Stimulated activated CD8-positive, alpha-beta memory T cell treated with anti-CD3 and anti-CD28 coated beads, Interleukin-12 subunit alpha, Interleukin-12 subunit beta, amount 100 ng/mL, for 1 hour (primary cell): ENCODE results near the gene ZMAT3.
"Not testable (repeated sequence)": the region's sequence is repeated elsewhere in the genome, so short reads cannot be mapped to it uniquely, and the experiment has no call there.

Experiments used
- DNase-seq: peaks from one replicate; pipeline ENCODE4 v3.0.0-alpha.2; 2020; ENCODE audit warnings: low read depth

ZMAT3 gene

DNA sequence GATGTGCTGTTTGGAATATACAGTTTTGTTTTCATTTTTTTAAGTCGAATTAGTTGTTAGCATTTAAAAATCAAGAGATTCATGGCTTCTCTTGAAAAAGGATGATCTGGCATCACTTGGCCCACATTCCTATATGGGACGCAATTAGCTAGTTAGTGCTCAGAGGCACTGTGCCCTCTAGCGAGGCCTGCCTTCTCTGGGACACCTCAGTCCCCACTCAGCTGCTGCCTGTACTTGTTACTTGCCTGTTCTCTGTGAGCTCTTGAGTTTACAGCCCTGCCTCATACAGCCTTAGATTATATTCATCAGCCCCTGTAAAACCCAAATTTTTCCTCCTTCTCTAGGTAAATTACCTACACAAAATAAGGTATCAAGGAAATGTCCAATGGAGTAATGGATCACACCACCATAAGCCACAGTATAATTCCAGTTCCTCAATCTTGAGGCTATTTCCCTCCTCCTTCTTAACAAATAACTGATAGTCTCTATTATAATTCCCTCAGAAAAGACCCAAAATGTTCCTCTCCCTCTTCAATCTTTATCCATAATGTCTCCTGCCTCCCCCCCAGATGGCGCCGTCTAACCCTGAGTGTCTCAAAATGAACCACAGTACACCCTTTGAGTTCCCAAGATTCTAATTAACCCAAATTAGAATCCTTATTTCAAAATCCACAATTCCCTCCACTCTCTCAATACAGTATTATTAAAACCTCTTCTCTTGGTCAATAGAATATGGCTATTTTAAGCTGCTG lies 2.7 kb downstream of the ZMAT3 start:
- no peak for DNase-seq

DNA sequence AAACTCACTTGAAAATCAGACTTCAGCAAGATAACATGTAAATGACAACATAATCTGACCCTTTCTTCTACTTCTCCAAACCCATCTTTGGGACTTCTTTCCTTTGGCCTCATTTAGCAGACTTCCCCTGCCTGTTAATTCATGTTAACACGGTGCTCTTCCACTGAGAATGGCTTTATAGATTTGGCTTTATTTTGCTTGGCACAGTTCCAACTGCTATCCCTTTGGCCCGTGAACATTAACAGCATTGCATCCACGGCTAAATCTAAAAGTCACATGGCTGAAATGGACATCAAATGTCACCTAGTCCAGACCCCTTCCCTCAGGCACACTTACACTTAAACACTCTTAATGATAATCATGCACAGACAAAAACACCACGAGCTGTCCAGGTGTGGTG lies 3.8 kb downstream of the ZMAT3 start:
- DNase-seq: no peak

DNA sequence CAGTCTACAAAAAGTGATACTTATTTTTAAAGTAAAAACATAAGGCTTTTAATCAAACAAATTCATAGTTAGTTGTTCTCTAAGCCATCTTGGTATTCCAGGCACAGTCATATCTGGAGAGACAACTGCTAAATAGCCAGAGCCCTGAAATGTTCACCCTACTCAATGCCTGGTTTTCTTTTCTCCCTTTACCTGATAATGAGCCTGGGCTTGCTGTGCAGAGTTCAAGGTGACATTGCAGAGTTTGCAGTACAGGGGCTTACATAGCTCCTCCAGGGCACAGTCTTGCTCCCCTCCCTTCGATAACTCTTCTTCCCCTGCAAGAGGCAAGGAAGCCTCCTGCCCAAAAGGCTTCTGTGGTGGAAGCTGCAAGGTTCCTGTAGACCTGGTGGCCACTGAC lies 4.3 kb downstream of the ZMAT3 start:
- no peak for DNase-seq

DNA sequence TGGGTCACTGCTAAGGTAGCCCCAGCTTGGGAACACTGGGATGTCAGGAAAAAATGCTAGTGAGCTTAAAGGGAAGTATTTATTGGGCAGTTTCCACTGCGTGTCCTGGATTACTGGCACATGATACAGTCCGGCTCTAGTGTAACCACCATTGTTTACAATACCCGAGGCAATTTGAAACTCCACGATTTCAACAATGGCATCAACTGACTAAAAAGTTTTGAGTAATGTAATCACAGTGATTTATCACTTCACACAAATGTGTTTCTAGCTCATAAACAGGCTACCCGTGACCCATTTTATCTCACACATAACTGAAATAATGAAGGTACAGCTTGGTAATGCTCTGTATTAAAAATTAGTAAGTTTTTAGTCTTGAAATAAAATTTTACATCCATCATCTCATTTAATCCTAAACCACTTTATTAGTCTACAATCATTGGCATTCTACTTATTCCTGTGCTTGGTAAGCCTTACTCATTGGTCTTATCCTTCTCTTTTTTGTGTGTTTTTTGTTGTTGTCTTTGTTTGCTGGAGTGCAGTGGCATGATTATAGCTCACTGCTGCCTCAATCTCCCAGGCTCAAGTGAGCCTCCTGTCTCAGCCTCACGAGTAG lies 7.6 kb downstream of the ZMAT3 start:
- DNase-seq: no peak

DNA sequence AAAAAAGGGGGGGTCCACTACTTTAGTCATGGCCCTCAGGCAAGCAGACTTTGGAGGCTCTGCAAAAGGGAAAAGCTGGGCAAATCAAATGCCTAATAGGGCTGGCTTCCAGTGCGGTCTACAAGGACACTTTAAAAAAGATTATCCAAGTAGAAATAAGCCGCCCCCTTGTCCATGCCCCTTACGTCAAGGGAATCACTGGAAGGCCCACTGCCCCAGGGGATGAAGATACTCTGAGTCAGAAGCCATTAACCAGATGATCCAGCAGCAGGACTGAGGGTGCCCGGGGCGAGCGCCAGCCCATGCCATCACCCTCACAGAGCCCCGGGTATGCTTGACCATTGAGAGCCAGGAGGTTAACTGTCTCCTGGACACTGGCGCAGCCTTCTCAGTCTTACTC lies 15.3 kb downstream of the ZMAT3 start:
- DNase-seq: no peak

DNA sequence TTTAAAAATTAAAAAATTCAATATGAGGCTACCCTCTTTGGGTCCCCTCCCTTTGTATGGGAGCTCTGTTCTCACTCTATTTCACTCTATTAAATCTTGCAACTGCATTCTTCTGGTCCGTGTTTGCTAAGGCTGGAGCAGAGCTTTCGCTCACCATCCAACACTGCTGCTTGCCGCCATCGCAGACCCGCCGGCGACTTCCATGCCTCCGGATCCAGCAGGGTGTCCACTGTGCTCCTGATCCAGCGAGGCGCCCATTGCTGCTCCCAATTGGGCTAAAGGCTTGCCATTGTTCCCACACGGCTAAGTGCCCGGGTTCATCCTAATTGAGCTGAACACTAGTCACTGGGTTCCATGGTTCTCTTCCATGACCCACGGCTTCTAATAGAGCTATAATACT lies 17.0 kb downstream of the ZMAT3 start:
- DNase-seq: not testable (repeated sequence)

DNA sequence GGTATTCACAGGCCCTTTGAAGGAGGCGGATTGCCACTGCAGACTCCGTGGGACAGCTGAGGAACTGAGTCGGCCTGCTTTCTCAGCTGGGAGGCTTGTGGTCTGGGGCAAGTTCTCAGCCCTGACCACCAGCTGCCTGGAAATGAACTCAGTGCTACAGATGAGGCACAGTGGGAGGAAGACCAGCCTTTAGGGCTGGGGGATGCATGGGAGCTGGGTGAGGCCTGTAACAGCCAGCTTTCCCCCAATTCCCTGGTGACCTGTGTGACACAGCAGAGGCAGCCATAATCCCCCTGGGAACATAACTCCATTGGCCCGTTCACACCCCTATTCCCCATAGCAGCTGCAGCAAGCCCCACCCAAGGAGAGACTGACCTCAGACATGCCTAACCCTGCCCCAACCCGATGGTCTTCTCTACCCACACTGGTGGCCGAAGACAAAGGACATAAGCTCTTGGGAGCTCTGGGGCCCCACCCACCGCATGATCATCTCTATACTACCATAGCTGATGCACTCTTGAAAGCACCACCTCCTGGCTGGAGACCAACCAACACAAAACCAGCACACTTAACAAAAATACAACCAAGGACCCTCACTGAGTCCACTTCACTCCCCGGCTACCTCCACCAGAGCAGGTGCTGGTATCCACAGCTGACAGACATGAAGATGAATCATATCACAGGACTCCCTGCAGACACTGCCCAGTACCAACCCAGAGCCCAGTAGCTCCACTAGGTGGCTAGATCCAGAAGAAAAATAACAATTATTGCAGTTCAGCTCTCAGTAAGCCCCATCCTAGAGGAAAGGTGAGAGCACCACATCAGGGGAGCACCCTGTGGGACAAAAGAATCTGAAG lies 24.9 kb downstream of the ZMAT3 start:
- DNase-seq: no peak

DNA sequence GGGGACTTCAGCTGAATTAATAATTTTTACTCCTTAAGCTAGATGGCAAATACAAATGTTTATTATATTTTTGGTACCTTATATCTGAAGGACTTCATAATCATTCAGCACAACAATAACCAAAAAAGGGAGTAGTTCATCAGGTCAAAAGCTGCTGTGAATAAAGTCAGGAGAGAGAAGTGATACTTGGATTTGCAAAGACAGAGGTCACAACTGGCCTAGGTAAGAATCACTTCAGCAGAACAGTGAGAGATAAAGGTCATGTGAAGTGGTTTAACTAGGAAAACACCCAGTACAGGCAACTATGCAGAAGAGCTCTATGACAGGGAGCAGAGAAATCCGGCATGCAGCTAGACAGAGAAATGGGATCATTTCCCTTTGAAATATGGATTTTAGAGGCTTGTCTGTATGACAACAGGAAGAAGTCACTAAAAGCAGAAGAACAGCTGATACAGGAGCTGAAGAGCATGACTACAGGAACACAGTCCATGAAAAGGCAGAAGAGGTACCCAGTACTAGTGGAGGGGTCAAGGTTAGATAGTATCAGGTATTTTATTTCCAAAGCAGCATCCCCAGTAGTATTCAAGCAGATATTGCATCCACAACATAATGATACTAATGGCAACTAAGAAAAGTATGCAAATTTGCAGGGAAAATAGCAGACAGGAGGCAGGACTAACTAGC lies 25.7 kb downstream of the ZMAT3 start:
- no peak for DNase-seq

DNA sequence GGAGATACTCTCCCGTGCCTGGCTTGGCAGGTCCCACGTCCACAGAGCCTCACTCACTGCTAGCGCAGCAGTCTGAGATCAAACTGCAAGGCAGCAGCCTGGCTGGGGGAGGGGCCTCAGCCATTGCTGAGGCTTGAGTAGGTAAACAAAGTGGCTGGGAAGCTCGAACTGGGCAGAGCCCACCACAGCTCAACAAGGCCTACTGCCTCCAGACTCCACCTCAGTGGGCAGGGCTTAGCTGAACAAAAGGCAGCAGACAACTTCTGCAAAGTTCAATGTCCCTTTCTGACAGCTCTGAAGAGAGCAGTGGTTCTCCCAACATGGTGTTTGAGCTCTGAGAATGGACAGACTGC lies 32.7 kb downstream of the ZMAT3 start:
- DNase-seq: not testable (repeated sequence)

DNA sequence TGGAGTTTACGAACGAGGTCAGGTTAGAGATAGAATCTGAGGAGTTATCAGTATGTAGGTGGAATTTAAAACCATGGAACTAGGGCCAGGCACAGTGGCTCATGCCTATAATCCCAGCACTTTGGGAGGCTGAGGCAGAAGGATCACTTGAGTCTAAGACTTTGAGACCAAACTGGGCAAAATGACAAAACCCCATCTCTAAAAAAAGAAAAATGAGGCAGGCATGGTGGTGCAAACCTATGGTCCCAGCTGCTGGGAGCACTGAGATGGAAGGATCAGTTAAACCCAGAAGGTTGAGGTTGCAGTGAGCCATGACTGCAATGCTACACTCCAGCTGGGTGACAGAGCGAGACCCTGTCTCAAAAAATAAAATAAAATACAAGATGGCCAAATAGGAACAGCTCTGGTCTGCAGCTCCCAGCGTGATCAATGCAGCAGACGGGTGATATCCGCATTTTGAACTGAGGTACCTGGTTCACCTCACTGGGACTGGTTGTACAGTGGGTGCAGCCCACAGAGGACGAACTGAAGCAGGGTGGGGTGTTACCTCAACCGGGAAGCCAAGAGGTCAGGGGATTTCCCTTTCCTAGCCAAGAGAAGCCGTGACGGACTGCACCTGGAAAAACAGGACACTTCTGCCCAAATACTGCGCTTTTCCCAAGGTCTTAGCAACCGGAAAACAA lies 33.3 kb downstream of the ZMAT3 start:
- DNase-seq: no peak

DNA sequence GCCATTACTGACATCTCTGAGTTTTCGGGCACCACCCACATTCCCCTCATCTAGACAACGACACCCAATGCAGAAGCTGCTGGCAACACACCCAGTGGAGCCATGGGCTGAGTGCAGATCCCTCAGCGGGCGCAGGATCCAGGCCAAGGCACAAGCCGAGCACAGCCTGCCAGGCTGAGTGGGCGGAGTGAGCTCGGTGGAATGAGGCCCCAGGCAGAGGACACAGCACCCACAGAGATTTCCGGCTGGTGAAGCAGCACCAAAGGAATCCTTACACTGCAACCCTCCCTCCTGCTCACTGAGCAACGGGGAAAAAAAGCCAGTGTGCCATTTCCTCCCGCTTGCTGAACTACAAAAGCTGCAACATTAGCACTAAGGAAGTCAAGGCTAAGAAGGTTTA lies 34.3 kb downstream of the ZMAT3 start:
- no peak for DNase-seq

DNA sequence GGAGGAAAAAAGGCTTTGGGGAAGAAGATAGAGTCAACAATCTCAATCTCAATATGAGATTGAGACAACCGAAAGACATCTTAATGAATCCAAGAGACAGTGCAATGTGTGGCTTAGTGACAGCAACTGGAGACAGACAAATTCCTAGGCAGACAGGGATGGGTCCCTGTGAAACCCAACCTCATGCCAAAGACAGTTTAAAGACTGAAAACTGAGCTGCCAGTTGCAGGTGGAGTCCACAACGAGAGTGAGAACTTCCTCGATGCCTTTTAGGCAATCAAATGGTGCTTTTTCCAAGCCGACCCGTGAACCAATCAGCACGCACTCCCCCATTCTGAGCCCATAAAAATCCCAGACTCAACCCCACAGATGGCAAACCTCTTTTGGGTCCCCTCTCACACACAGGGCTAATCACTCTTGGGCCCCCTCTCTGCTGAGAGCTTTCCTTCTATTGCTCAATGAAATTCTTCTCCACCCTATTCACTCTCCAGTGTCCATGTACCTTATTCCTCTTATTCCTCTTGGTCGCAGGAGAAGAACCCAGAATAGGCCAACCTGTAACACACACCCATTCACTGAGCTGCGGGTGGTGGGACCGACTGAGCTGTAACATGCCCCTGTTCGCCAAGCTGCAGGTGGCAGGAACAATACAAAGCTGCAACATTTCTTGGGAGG lies 34.8 kb downstream of the ZMAT3 start:
- no peak for DNase-seq

DNA sequence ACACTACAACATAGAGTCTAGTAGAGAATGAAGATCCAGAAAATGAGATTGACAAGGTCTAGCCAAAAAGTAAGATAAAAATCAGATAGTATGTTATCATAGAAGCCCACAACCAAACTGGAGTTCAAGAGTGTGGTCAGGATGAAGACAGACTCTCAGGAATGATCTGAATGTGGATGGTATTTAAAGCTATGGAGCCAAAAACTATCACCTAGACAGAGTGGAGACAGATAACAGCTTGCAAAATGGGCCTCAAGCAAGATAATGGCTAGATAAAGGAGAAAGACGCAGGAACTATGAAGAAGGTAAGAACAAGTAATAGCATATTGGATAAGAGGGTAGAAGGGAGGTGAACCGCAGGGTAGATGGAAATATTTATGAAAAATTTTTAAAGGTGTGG lies 35.4 kb downstream of the ZMAT3 start:
- DNase-seq: no peak

DNA sequence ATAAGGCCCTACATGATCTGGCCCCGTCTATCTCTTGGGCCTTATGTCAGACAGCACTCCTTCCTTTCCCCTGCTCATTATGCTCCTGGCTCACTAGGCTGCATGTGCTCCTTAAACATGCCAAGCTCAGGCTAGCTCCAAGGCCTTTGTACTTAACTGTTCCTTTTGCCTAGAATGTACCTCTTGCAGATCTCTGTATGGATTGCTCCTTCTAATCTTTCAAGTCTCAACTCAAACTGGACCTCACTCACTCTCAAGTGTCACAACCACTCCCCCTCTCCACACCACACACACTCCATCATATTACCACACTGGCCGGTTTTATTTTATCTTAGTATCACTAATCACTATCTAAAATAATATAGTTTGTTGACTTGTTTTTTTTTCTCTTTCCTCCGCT lies 36.4 kb downstream of the ZMAT3 start:
- no peak for DNase-seq

DNA sequence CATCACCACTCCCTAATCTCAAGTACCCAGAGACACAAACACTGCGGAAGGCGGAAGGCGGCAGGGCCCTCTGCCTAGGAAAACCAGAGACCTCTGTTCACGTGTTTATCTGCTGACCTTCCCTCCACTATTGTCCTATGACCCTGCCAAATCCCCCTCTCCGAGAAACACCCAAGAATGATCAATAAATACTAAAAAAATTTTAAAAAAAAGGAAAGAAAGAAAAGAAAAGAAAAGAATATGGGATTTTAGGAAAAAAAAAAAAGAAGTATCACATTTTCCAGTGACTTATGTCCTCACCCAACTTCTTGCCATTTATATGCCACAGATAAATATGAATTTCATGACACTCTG lies 38.3 kb downstream of the ZMAT3 start:
- not testable (repeated sequence) for DNase-seq

DNA sequence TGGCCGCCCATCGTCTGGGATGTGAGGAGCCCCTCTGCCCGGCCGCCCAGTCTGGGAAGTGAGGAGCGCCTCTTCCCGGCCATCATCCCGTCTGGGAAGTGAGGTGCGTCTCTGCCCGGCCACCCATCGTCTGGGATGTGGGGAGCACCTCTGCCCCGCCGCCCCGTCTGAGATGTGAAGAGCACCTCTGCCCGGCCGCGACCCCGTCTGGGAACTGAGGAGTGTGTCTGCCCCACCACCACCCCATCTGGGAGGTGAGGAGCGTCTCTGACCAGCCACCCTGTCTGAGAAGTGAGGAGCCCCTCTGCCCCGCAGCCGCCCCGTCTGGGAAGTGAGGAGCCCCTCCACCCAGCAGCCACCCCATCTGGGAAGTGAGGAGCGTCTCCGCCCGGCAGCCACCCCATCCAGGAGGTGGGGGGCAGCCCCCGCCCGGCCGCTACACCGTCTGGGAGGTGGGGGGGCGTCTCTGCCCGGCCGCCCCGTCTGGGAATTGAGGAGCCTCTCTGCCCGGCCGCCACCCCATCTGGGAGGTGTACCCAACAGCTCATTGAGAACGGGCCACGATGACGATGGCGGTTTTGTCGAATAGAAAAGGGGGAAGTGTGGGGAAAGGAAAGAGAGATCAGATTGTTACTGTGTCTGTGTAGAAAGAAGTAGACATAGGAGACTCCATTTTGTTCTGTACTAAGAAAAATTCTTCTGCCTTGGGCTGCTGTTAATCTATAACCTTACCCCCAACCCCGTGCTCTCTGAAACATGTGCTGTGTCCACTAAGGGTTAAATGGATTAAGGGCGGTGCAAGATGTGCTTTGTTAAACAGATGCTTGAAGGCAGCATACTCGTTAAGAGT lies 38.9 kb downstream of the ZMAT3 start:
- not testable (repeated sequence) for DNase-seq

DNA sequence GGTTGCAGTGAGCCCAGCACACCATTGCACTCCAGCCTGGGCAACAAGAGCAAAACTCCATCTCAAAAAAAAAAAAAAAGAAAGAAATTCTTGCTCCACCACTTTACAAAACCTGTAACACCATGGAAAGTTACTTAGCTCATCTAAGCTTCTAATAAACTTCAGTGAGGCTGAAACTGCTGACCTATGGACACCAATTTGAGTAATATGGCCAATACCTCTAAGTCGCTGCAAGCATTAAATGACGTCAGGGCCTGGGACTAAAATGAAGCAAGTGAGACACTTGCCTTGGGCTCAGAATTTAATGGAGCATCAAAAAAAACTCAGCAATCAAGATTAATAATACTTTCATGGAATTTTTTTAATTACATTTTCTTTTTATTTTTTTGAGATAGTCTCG lies 42.5 kb downstream of the ZMAT3 start:
- no peak for DNase-seq

DNA sequence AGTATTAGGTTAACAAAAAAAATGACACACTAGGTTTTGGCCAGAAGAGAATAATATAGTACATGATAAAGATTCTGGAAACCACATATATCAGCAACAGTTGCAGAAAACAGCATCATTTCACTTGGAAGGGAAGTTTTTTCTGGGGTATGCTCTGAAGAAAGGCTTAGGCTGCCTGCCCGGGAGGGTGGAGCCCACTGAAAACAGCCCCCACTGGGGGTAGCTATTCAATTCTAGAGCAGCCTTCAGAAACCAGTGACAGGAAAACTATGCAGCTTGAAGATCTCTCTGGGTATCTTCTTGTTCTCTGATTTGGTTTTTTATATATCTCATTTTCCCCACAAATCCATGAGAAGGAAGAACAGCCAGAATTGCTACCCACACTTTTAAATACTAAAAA lies 43.2 kb downstream of the ZMAT3 start:
- DNase-seq: no peak

DNA sequence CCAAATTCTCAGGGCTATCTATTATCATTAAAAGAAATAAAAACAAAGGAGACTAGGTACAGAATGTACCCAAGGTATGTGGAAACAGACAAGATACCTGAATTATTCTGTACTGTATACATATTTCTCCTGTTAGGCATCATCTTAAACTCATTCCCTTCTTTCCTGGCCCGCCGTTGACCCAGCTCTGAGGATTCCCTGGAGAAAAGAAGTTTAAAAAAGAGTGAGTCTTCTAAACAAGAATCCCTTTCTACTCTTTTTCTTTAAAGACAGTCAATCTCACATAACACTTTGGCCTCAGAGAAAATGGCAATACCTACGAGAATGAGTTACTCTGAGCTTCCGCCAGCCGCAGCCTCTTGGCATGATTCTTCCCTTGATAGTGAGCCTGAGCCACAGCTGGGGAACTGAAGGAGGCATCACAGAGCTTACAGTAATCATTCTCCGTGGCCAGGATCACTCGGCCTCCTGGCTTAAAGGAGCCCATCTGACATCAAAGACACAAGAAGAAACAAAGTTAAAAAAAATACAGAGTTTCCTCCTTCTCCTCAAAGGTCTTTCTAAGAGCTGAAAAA lies 44.2 kb downstream of the ZMAT3 start:
- no peak for DNase-seq

DNA sequence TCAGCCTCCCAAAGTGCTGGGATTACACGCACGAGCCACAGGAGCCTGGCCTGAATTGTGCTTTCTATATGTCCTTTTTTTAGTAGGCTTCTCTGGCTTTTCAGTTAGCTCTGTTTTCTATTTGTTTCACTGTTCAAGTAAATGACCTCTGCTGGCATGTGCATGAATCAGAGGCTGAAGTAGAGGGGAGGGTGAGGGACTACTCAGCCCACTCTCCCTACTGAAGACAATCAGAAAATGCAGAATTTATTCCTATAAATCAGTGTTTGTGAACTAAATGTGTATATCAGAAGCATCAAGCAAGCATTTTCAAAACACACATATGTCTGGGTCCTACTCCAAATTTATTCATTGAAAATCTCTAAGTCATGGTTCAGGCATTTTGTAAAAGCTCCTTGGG lies 45.0 kb downstream of the ZMAT3 start:
- no peak for DNase-seq
